NCI-H187 (cell line): ENCODE data around the gene PTPRN2.
"Not testable (repeated sequence)": the region's sequence is repeated elsewhere in the genome, so short reads cannot be mapped to it uniquely, and the experiment has no call there.

Experiments
- DNase-seq, 2 experiments: peaks; one replicate each; lab custom pipeline; 2025; lab: John Stamatoyannopoulos, UW

PTPRN2 gene

DNA sequence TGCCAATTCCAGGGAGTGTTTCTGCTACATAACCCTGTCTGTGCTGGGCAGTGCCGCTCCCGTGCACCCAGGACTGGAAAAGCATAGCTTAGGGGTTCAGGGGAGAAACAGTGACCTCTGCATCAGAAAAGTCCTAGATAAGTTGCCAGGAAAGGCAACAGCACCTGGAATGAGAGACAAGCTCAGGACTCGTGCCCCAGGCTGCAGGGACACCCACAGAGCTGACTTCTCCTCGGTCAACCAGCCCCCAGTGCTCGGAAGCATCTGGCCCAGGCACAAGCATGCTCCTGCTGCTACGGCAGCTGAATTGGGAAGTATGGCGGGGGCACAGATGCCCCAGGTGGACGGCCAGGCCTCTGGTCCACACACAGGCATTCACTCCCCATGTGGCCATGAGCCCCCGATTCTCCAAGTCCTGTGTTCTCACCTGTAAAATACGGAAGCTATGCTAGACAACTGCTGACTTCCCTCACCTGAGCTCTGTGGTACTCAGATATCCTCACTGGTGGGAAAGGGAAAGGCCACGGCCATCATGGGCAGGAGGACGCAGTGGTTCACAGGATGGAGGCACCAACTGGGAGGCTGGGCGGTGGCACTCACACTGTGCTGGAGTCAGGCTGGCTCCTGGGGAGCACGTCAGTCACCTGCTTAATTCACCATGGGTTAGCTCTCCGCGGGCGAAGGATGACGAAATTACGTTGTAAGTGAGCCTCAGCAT is 220.5 kb downstream of the PTPRN2 start:
- no peak for DNase-seq

- no peak for DNase-seq
These were observed 221.3 kb downstream of the PTPRN2 start for GRCh38 chr7:158366346-158366745.

GRCh38 chr7:158365267-158365666 is 222.4 kb downstream of the PTPRN2 start:
- no peak for DNase-seq

DNA sequence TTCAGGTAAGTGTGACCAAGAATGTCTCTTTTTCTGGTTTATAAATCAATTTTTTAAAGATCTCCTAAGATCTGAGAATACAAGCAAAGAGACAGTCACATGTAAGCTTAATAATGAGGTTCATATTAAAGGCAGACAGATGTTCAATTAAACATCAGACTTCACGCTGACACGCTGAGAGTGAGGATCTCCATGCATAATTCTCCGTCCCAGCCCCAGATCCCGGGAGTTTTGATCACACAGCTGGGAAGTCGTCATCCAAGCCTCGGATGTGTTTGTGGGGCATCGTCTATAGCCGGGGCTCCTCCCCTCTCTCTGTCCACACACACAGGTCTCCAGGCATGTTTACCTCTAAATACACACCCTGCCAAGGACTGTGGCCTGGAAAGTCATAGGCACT is 223.2 kb downstream of the PTPRN2 start:
- no peak for DNase-seq

GRCh38 chr7:158362912-158363905 is 224.4 kb downstream of the PTPRN2 start:
- DNase-seq = no peak

DNA sequence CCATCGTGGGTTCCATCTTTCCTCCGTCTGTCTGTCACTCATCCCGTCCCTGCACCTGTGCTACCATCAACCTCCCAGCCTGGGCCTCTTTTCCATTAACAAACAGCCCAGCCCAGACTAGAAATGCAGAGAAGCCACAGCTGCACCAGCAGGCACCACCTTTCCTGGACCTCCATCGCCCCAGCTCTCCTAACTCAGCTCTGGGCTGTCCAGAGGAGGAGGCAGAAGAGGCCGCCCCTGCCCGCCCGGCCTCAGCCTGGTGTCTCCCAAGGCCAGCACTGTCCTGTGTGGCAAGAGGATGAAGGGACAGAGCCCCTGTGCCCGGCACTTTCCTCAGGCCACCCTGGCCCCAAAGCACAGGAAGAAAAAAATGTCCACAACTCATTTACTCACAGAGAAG is 225.6 kb downstream of the PTPRN2 start:
- DNase-seq = no peak

GRCh38 chr7:158361326-158361946 is 226.2 kb downstream of the PTPRN2 start:
- DNase-seq = no peak

GRCh38 chr7:158358926-158359645 is 228.5 kb downstream of the PTPRN2 start:
- no peak for DNase-seq

GRCh38 chr7:158357898-158358821 is 229.5 kb downstream of the PTPRN2 start:
- DNase-seq = no peak

DNA sequence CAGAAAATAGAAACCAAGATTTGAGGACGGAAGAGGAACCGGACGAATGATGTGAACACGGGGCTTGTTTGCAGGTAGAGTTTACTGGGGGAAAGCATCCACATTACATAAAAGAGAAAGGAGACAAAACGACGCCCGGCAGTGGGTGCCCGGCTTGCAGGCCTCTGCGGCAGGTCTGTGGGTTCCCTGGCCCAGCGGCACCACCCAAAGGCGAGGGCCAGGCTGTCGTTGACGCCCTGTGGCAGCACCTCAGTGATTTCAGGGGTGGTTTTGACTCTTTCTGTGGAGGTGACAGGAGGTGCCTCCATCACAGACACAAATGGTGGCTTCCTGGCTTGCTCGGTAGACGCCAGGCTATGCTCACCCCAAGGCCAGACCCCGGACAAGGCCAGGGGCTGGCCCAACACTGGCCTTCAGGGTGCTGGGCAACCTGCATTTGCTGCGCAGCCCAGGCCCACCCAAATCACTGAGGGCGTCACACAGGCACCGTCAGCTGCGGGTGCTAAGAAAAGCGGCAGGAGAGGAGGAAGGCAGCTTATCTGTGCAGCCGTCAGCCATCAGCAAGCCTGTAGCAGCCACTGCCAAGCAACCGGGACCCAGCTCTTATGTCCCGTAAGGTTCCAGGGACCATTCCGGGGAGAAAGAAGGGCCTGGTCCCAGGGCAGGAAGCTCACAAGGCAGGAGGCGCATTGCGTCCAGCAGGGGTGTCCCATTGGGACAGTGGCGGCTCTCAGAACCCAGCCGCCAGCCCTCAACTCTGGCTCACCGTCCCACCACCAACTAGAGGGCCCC is 230.3 kb downstream of the PTPRN2 start:
- no peak for DNase-seq

GRCh38 chr7:158356454-158356853 is 231.2 kb downstream of the PTPRN2 start:
- DNase-seq = no peak

DNA sequence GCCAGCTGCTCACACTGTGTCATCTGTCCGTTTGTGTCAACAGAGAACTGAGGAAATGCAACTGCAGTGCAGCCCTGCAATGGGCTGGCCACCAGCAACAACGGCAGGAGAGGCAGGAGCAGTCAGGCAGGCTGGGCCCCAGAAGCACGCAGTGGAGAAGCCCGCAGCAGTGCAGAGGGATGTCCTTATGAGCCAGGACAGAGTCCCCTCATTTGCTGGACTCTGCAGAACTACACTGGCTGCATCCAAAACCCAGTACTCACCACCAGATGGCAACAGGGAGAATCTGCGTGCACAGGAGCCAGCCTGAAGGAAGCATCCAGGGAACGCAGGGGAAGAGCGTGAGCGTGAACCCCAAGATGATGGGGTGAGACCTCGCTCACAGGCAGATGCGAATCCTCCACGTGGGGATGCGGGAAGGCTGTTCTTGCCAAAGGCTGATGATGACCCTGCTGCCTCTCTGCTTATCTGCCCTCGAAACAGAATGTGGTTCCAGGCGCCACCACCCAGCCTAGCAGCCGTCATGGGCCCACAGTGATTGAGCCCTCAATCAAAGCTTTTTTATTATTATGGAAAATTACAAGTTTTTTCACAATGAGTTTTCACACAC is 232.1 kb downstream of the PTPRN2 start:
- no peak for DNase-seq

DNA sequence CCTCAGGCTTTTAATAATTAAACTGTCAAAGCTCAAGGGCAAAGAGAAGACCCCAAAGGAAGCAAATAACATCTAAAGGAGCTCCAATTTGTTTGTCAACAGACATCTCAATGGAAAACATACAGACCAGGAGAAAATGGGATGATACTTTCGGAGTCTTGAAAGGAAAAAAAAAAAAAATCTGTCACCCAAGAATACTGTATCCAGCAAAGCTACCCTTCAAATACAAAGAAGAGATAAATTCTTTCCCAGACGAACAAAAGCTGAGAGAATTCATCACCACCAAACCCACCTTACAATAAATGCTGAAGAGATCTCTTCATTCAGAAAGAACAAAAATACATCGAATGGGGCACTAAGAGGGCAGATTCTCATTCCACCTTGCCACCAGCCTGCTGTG is 232.8 kb downstream of the PTPRN2 start:
- no peak for DNase-seq

DNA sequence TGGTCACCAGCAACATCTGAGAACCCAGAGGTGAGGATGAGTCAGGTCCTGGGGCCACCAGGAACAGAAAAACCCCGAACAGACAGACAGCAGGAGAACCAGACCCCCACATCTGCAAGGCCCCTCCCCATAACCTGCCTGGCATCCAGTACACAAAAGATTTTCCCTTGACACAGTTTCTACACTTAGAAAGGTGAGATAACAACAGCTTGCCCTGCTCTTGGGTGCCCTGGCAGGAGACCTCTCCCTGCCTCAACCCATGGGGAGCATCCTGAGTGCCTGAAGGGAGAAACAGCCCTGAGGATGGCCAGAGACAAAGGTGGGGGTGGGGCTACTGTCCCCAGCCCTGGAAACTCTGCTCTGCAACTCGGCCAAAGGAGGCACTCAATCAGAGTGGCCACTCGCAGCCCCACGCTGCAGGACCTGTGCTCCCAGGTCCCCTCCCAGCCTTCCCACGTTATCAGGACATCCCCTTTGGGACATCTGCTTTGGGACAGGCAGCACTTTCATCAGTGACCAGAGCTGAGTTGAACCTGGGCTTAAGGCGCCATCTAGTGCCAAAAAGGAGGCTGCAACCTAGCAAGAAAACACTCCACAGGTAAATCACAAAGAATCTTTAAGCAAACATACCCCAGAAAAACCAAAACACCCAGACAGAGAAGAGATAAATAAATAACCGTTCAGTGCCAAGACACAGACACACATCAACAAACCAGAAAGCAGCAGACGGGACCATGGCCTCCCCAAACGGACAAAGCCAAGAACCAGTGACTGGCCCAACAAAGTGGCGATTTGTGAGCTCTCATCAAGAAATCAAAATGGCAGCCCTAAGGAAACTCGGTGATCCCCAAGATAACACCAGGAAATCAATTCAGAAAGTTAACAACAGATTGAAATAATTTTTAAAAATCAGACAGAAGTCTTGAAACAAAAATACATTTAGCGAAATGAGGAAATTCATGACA is 233.7 kb downstream of the PTPRN2 start:
- no peak for DNase-seq

GRCh38 chr7:158351899-158352729 is 235.5 kb downstream of the PTPRN2 start:
- DNase-seq = not testable (repeated sequence)

GRCh38 chr7:158351481-158351880 is 236.1 kb downstream of the PTPRN2 start:
- no peak for DNase-seq

DNA sequence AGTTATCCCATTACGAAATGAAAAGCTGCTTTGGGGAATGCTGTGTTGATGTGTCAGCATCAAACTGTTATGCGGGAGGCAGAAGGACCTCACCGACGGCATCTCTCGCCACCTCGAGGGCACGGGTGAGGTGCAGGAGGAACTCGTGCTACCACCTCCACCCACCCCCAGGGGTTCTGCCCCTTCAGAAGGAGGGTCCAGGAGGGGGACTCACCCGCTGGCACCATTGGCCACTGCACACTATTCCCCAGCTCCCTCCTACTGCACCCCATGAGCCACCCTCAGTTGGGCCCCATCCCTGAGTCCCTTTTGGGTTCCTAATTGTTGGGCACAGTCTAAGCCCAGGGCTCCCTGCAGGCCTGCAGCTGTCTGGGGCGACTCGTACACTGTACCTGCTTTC is 236.6 kb downstream of the PTPRN2 start:
- DNase-seq = no peak
